NB4 (cell line): ENCODE results near the gene UQCR10.
A peak's percentile ranks its signal among the peaks of the same experiment; 100 is the strongest.
"Not testable (repeated sequence)": the region's sequence is repeated elsewhere in the genome, so short reads cannot be mapped to it uniquely, and the experiment has no call there.

ENCODE experiments used
- DNase-seq: peaks from one replicate; pipeline ENCODE4 v3.0.0; 2010; ENCODE audit warnings: low read depth
- H3K4me3 ChIP-seq: one replicate; pipeline ENCODE4 v1.5.1; 2011; ENCODE audit warnings: mild to moderate bottlenecking, low read depth, low read length, moderate library complexity
- MYC ChIP-seq: IDR thresholded peaks from 2 replicates; pipeline ENCODE4 v1.6.1; 2011; ENCODE audit warnings: low read depth, low read length
- POLR2A ChIP-seq: IDR thresholded peaks from 2 replicates; pipeline ENCODE4 v1.6.1; 2011; ENCODE audit warnings: mild to moderate bottlenecking; ENCODE audit not compliant: insufficient read length; ENCODE audit errors: extremely low read depth
- TF ChIP-seq, protein P1 (sequence below): IDR thresholded peaks from 2 replicates; pipeline ENCODE4 v1.6.1; 2011; ENCODE audit warnings: low read depth, low read length
- TF ChIP-seq, protein P2 (sequence below): IDR thresholded peaks from one replicate; pipeline ENCODE4 v1.5.1; 2012; ENCODE audit warnings: low read depth, low read length

UQCR10 gene

DNA sequence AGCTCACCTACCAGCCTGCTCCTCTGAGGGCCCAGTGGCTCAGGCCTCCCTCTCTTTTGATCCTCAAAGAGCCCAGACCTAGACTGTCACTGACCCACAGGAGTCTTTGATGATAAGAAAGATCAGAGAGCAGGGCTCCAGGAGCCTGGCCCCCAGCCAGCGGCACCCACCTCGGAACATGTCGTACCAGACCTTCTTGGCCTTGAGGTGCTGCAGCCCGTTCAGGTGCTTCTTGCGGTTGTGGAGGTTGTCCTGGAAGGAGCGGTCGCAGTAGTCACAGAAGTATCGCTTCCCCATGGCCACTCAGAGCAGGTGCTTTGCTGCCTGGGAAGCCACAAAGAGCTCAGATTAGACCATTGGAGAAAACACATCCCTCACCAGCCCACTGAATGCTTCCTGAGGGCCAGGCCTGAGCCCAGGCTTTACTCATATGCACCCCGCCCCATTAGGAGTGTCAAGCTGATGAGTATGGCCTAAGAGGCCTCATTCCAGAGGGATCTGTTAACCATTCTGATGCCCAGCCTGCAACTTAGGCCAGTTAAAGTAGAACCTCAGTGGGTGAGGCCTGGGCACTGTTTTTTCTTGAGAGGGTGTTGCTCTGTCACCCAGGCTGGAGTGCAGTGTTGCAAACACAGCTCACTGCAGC is 18.8 kb upstream of the UQCR10 start:
- TF ChIP-seq MYC (no peak), POLR2A (no peak)
- TF ChIP-seq, protein P1, sequence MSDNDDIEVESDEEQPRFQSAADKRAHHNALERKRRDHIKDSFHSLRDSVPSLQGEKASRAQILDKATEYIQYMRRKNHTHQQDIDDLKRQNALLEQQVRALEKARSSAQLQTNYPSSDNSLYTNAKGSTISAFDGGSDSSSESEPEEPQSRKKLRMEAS: no peak
- TF ChIP-seq, protein P2, sequence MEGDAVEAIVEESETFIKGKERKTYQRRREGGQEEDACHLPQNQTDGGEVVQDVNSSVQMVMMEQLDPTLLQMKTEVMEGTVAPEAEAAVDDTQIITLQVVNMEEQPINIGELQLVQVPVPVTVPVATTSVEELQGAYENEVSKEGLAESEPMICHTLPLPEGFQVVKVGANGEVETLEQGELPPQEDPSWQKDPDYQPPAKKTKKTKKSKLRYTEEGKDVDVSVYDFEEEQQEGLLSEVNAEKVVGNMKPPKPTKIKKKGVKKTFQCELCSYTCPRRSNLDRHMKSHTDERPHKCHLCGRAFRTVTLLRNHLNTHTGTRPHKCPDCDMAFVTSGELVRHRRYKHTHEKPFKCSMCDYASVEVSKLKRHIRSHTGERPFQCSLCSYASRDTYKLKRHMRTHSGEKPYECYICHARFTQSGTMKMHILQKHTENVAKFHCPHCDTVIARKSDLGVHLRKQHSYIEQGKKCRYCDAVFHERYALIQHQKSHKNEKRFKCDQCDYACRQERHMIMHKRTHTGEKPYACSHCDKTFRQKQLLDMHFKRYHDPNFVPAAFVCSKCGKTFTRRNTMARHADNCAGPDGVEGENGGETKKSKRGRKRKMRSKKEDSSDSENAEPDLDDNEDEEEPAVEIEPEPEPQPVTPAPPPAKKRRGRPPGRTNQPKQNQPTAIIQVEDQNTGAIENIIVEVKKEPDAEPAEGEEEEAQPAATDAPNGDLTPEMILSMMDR: no peak
- DNase-seq: no peak
- H3K4me3 ChIP-seq: no peak overlapping the region

DNA sequence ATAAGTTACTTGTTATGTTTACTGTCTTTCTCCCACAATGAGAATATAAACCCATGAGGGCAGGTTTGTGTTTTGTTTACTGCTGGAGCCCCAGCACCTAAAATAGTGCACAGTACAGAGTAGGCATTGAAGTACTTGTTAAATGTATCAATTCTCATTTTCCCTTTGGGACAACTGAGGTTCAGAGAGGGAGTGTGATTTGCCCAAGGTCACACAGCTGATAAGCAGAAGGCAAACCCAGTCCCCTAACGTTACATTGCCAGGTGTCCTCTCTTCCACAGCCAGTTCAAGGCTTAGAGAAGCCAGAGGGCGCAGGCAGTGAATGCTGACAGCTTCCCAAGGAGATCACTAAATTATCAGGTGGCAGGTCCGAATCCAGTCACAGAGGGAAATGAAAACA is 17.1 kb upstream of the UQCR10 start:
- H3K4me3 ChIP-seq: no peak overlapping the region
- TF ChIP-seq MYC (no peak), POLR2A (no peak)
- TF ChIP-seq, protein P2: no peak
- TF ChIP-seq, protein P1: no peak
- DNase-seq: no peak

DNA sequence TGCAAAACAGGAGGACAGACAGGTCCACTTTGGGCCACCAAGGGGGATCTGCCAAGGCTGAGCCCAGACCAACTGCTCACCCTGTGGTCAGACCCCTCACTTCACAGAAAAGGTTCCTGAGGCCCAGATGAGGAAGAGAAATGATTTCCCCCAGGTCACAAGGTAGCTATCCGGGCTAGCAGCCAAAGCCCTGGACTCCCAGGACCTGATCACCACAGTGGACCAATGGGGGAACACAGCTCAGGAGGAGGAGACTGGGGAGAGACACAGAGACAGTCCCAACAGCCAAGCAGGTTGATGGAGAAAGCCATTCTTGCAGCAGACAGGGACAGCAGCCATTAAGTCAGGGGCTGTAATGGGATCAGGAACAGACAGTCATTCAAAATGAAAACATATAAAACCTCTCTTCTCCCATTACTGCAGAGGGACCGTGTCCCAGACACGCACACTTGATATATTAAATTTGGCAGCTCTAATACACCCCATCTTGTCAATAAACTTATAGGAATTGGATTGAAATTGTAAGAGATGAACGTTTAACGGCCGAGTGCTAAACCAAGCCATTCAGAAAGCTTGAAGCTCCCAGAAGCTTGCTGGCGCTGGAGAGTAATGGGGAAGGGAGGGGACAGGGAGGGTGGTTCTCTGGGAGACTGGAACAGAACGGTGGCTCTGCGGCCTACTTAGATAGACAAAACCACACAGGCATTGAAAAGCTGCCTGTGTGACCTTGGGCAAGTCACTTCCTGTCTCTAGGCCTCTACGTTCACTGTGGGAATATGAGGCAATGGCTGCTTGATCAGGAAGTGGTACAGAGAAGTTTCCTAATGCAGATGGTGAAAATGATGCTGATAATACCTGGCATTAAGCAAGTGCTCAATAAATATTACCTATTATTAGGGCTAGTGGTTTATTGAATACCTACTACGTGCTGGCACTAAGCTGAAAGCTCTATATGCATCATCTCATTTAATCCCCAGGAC is 16.3 kb upstream of the UQCR10 start:
- TF ChIP-seq, protein P1: no peak
- TF ChIP-seq POLR2A (no peak), MYC (no peak)
- TF ChIP-seq, protein P2: no peak
- peak; percentile 93 for DNase-seq
- no peak overlapping the region for H3K4me3 ChIP-seq

DNA sequence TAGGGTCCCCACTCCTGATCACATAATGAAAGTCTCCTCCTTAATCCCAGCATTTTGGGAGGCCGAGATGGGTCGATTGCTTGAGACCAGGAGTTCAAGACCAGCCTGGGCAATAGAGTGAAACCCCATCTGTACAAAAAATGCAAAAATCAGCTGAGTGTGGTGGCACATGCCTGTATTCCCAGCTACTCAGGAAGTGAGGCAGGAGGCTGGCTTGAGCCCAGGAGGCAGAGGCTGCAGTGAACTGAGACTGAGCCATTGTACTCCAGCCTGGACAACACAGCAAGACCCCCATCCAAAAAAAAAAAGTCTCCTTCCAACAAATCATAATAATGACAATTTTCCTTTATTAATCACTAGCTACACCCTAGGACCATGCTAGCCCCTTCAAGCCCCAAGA is 15.5 kb upstream of the UQCR10 start:
- no peak overlapping the region for H3K4me3 ChIP-seq
- no peak for TF ChIP-seq MYC
- DNase-seq: no peak

DNA sequence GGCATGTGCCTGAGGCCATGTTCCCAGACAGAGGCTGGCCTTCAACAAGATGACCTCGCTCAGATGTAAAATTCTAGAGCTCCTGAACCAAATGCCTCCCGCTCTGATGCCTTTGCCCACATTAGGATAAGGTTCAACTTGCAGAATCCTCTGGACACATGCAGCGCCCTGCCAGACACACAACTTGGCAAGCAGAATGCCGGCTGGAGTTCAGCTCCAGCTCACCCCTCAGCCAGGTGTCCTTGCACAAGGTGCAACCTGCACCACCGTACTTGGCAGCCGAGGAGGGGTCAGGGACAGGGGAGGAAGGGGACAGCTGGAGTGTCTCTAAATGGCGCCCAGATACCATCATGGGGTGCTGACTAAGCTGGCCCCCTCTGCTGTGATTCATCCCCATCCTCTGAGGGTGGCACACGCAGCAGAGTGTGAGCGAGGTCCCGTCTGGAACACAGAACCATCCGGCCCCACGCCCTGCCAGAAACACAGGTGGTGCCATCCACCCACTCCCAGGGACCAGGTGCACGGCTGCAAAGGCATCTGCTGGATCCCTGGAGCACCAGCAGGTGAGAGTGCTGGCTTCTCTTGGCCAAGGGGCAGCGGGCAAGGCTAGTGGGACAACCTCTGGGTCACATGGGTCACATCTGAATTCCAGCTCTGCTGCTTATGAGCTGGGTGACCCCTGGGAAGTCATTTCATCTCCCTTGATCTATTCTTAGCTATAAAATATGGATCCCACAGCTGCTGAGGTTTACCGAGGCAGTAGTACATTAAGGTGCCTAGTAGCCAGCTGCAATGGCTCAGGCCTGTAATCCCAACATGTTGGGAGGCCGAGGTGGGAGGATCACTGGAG is 13.1 kb upstream of the UQCR10 start:
- TF ChIP-seq, protein P1: no peak
- TF ChIP-seq, protein P2: no peak
- TF ChIP-seq POLR2A (no peak), MYC (no peak)
- no peak overlapping the region for H3K4me3 ChIP-seq
- DNase-seq: no peak

DNA sequence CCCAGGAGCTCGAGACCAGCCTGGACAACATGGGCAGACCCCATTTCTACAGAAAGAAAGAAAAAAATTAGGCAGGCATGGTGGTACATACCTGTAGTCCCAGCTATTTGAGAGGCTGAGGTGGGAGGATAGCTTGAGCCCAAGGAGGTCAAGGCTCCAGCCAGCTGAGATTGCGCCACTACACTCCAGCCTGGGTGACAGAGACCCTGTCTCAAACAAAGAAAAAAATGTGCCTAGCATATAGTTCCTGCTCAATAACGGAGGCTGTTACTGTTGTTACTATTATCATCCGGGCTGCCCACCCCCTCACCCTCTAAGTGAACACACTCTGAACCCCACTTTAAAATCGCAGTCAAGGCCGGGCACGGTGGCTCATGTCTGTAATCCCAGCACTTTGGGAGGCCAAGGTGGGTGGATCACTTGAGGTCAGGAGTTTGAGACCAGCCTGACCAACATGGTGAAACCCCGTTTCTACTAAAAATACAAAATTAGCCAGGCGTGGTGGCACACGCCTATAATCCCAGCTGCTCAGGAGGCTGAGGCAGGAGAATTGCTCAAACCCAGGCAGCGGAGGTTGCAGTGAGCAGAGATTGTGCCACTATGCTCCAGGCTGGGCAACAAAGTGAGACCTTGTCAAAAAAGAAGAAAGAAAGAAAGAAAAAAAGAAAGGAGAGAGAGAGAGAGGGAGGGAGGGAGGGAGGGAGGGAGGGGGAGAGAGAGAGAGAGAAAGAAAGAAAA is 12.3 kb upstream of the UQCR10 start:
- H3K4me3 ChIP-seq, DNase-seq: not testable (repeated sequence)
